ENCODE measurements around the gene SFT2D1.

The SFT2D1 gene

GRCh38 chr6:166323395-166323794 lies 18.9 kb downstream of the SFT2D1 start:
- FAIRE-seq (no peak), DNase-seq (ENCODE audit: insufficient read length, low spot score) (no peak)
- TF ChIP-seq SPI1 (IDR thresholded peaks at IDR 0.05; ENCODE audit: low read depth, low read length) (no peak), POLR2A (IDR thresholded peaks at IDR 0.05; ENCODE audit: low read depth, low read length) (no peak), TAF1 (IDR thresholded peaks at IDR 0.05; ENCODE audit: low read depth, low read length) (no peak), POLR2AphosphoS5 (IDR thresholded peaks at IDR 0.05; ENCODE audit: low read depth, low read length) (no peak), POU2F2 (IDR thresholded peaks at IDR 0.05; ENCODE audit: low read depth, low read length) (no peak), PAX5 (IDR thresholded peaks at IDR 0.05; ENCODE audit: insufficient read depth, low read length, severe bottlenecking) (no peak)

GRCh38 chr6:166318649-166319600 lies 23.4 kb downstream of the SFT2D1 start:
- FAIRE-seq (no peak), DNase-seq (ENCODE audit: insufficient read length, low spot score) (no peak)
- TF ChIP-seq POLR2A (IDR thresholded peaks at IDR 0.05; ENCODE audit: low read depth, low read length) = no peak; the same call in 1 of the 2 replicates
- no peak for TF ChIP-seq SPI1 (IDR thresholded peaks at IDR 0.05; ENCODE audit: low read depth, low read length)
- TF ChIP-seq PAX5 (IDR thresholded peaks at IDR 0.05; ENCODE audit: insufficient read depth, low read length, severe bottlenecking) = no peak
- TF ChIP-seq POLR2AphosphoS5 (IDR thresholded peaks at IDR 0.05; ENCODE audit: low read depth, low read length) = peak; percentile 70; the same call in 1 of the 2 replicates
- TF ChIP-seq TAF1 (IDR thresholded peaks at IDR 0.05; ENCODE audit: low read depth, low read length) = no peak

- FAIRE-seq (no peak), DNase-seq (ENCODE audit: insufficient read length, low spot score) (no peak)
- TF ChIP-seq SPI1 (IDR thresholded peaks at IDR 0.05; ENCODE audit: low read depth, low read length) (no peak), POLR2AphosphoS5 (IDR thresholded peaks at IDR 0.05; ENCODE audit: low read depth, low read length) (no peak), TAF1 (IDR thresholded peaks at IDR 0.05; ENCODE audit: low read depth, low read length) (no peak), POU2F2 (IDR thresholded peaks at IDR 0.05; ENCODE audit: low read depth, low read length) (no peak), PAX5 (IDR thresholded peaks at IDR 0.05; ENCODE audit: insufficient read depth, low read length, severe bottlenecking) (no peak)
Observed at GRCh38 chr6:166318227-166318626, 24.1 kb downstream of the SFT2D1 start.

- no peak for FAIRE-seq
- TF ChIP-seq POLR2AphosphoS5 (IDR thresholded peaks at IDR 0.05; ENCODE audit: low read depth, low read length) (no peak), POU2F2 (IDR thresholded peaks at IDR 0.05; ENCODE audit: low read depth, low read length) (no peak), POLR2A (IDR thresholded peaks at IDR 0.05; ENCODE audit: low read depth, low read length) (no peak), TAF1 (IDR thresholded peaks at IDR 0.05; ENCODE audit: low read depth, low read length) (no peak), SPI1 (IDR thresholded peaks at IDR 0.05; ENCODE audit: low read depth, low read length) (no peak), PAX5 (IDR thresholded peaks at IDR 0.05; ENCODE audit: insufficient read depth, low read length, severe bottlenecking) (no peak)
Observed at GRCh38 chr6:166317261-166318212, 24.8 kb downstream of the SFT2D1 start.

GRCh38 chr6:166315436-166315835 lies 26.9 kb downstream of the SFT2D1 start:
- no peak for FAIRE-seq
- no peak for DNase-seq (ENCODE audit: insufficient read length, low spot score)

More at GRCh38 chr6:166317261-166318212, 24.8 kb downstream of the SFT2D1 start:
- no peak for DNase-seq (ENCODE audit: insufficient read length, low spot score)

GRCh38 chr6:166314454-166314853 lies 27.9 kb downstream of the SFT2D1 start:
- DNase-seq (ENCODE audit: insufficient read length, low spot score) = no peak
- TF ChIP-seq POU2F2 (IDR thresholded peaks at IDR 0.05; ENCODE audit: low read depth, low read length) = no peak
- TF ChIP-seq POLR2A (IDR thresholded peaks at IDR 0.05; ENCODE audit: low read depth, low read length) = no peak
- no peak for TF ChIP-seq TAF1 (IDR thresholded peaks at IDR 0.05; ENCODE audit: low read depth, low read length)
- TF ChIP-seq SPI1 (IDR thresholded peaks at IDR 0.05; ENCODE audit: low read depth, low read length) = no peak
- FAIRE-seq = no peak

More at GRCh38 chr6:166315436-166315835, 26.9 kb downstream of the SFT2D1 start:
- no peak for TF ChIP-seq POLR2AphosphoS5 (IDR thresholded peaks at IDR 0.05; ENCODE audit: low read depth, low read length)
- TF ChIP-seq PAX5 (IDR thresholded peaks at IDR 0.05; ENCODE audit: insufficient read depth, low read length, severe bottlenecking) = no peak
- TF ChIP-seq SPI1 (IDR thresholded peaks at IDR 0.05; ENCODE audit: low read depth, low read length) = no peak
- no peak for TF ChIP-seq POLR2A (IDR thresholded peaks at IDR 0.05; ENCODE audit: low read depth, low read length)
- no peak for TF ChIP-seq POU2F2 (IDR thresholded peaks at IDR 0.05; ENCODE audit: low read depth, low read length)
- no peak for TF ChIP-seq TAF1 (IDR thresholded peaks at IDR 0.05; ENCODE audit: low read depth, low read length)

- TF ChIP-seq PAX5 (IDR thresholded peaks at IDR 0.05; ENCODE audit: insufficient read depth, low read length, severe bottlenecking) = no peak
- TF ChIP-seq POU2F2 (IDR thresholded peaks at IDR 0.05; ENCODE audit: low read depth, low read length) = no peak
- no peak for TF ChIP-seq POLR2AphosphoS5 (IDR thresholded peaks at IDR 0.05; ENCODE audit: low read depth, low read length)
- no peak for TF ChIP-seq SPI1 (IDR thresholded peaks at IDR 0.05; ENCODE audit: low read depth, low read length)
- TF ChIP-seq TAF1 (IDR thresholded peaks at IDR 0.05; ENCODE audit: low read depth, low read length) = no peak
- TF ChIP-seq POLR2A (IDR thresholded peaks at IDR 0.05; ENCODE audit: low read depth, low read length) = no peak
- FAIRE-seq (peak; percentile 62), DNase-seq (ENCODE audit: insufficient read length, low spot score) (peak; percentile 56)
Observed at GRCh38 chr6:166313255-166314070, 28.9 kb downstream of the SFT2D1 start.

GRCh38 chr6:166312832-166313231 lies 29.5 kb downstream of the SFT2D1 start:
- no peak for TF ChIP-seq PAX5 (IDR thresholded peaks at IDR 0.05; ENCODE audit: insufficient read depth, low read length, severe bottlenecking)

More at GRCh38 chr6:166312832-166313231, 29.5 kb downstream of the SFT2D1 start:
- no peak for DNase-seq (ENCODE audit: insufficient read length, low spot score)
- FAIRE-seq = no peak
